ENCODE measurements around the gene HOXD13. TPM values are rescaled to one million over a fixed set of nuclear protein-coding genes. Genes with fewer than 3 reads are reported as not detected.
A peak's percentile ranks its signal among the peaks of the same experiment; 100 is the strongest.

The HOXD13 gene
- total RNA-seq, 2 experiments from 2014 or later, result not detected

GRCh38 chr2:176117162-176117822 lies 24.8 kb downstream of the HOXD13 start:
- TF ChIP-seq EZH2phosphoT487 (IDR thresholded peaks at IDR 0.05; ENCODE audit: borderline replicate concordance, low read depth, low read length) (no peak), CTCF (conservative IDR thresholded peaks at IDR 0.05; ENCODE audit: low read length) (no peak)
- CTCF ChIA-PET (ENCODE audit: unreplicated experiment), result no interaction called here
- H3K27ac ChIP-seq (ENCODE audit: low read depth, low read length, poor library complexity, severe bottlenecking), result no peak overlapping the region

GRCh38 chr2:176117823-176118371 lies 25.4 kb downstream of the HOXD13 start:
- no peak overlapping the region for H3K4me2 ChIP-seq (ENCODE audit: low read length)
- no peak overlapping the region for H3K4me3 ChIP-seq (ENCODE audit: low read depth, low read length, poor library complexity, severe bottlenecking)
- no peaks in the 10 kb centered on the region for H4K20me1 ChIP-seq (ENCODE audit: insufficient read depth, low read length)
- no TSS peak for BruUV-seq (replicated peaks)
- DNase-seq (ENCODE audit: low spot score), result no peak
- no peaks in the 10 kb centered on the region for H3K36me3 ChIP-seq (ENCODE audit: insufficient read depth, low read length)
- CTCF ChIA-PET (ENCODE audit: unreplicated experiment), result no interaction called here
- H3K79me2 ChIP-seq (ENCODE audit: insufficient read depth, low read depth, low read length), result no peaks in the 10 kb centered on the region
- no peaks in the 10 kb centered on the region for H3K9me2 ChIP-seq (ENCODE audit: insufficient read depth, low read length)
- no peak for TF ChIP-seq CTCF (conservative IDR thresholded peaks at IDR 0.05; ENCODE audit: low read length)
- TF ChIP-seq EZH2phosphoT487 (IDR thresholded peaks at IDR 0.05; ENCODE audit: borderline replicate concordance, low read depth, low read length), result no peak
- H3K9me3 ChIP-seq (ENCODE audit: low read length), result no peaks in the 10 kb centered on the region
- intact Hi-C loops (cut with micrococcal nuclease; ENCODE audit: unreplicated experiment), result no loop called here
- H3K4me1 ChIP-seq (ENCODE audit: insufficient read depth, low read length, poor library complexity, severe bottlenecking), result no peaks in the 10 kb centered on the region
- POLR2A ChIA-PET, result no interaction called here
- H2AFZ ChIP-seq (ENCODE audit: low read length), result no peak overlapping the region
- H3K27ac ChIP-seq (ENCODE audit: low read depth, low read length, poor library complexity, severe bottlenecking), result no peak overlapping the region

More at GRCh38 chr2:176117162-176117822, 24.8 kb downstream of the HOXD13 start:
- Histone ChIP-seq H3K4me2 (ENCODE audit: low read length) (no peak overlapping the region), H3K4me1 (ENCODE audit: insufficient read depth, low read length, poor library complexity, severe bottlenecking) (no peaks in the 10 kb centered on the region), H3K9me3 (ENCODE audit: low read length) (no peaks in the 10 kb centered on the region), H3K9me2 (ENCODE audit: insufficient read depth, low read length) (no peaks in the 10 kb centered on the region), H3K4me3 (ENCODE audit: low read depth, low read length, poor library complexity, severe bottlenecking) (no peak overlapping the region), H4K20me1 (ENCODE audit: insufficient read depth, low read length) (no peaks in the 10 kb centered on the region), H3K79me2 (ENCODE audit: insufficient read depth, low read depth, low read length) (no peaks in the 10 kb centered on the region), H3K36me3 (ENCODE audit: insufficient read depth, low read length) (no peaks in the 10 kb centered on the region), H2AFZ (ENCODE audit: low read length) (no peak overlapping the region)
- POLR2A ChIA-PET, result no interaction called here
- intact Hi-C loops (cut with micrococcal nuclease; ENCODE audit: unreplicated experiment), result no loop called here
- DNase-seq (ENCODE audit: low spot score), result no peak
- BruUV-seq (replicated peaks), result no TSS peak

- peak; percentile 50 for DNase-seq (ENCODE audit: low spot score)
- H3K79me2 ChIP-seq (ENCODE audit: insufficient read depth, low read depth, low read length), result no peaks in the 10 kb centered on the region
- no TSS peak for BruUV-seq (replicated peaks)
- no peak overlapping the region for H2AFZ ChIP-seq (ENCODE audit: low read length)
- peak; percentile 83 for TF ChIP-seq CTCF (conservative IDR thresholded peaks at IDR 0.05; ENCODE audit: low read length)
- TF ChIP-seq EZH2phosphoT487 (IDR thresholded peaks at IDR 0.05; ENCODE audit: borderline replicate concordance, low read depth, low read length), result no peak
- no peaks in the 10 kb centered on the region for H3K4me1 ChIP-seq (ENCODE audit: insufficient read depth, low read length, poor library complexity, severe bottlenecking)
- POLR2A ChIA-PET, result no interaction called here
- no peaks in the 10 kb centered on the region for H3K36me3 ChIP-seq (ENCODE audit: insufficient read depth, low read length)
- CTCF ChIA-PET (ENCODE audit: unreplicated experiment), result no interaction called here
- H3K9me3 ChIP-seq (ENCODE audit: low read length), result no peaks in the 10 kb centered on the region
- no peaks in the 10 kb centered on the region for H4K20me1 ChIP-seq (ENCODE audit: insufficient read depth, low read length)
- H3K9me2 ChIP-seq (ENCODE audit: insufficient read depth, low read length), result no peaks in the 10 kb centered on the region
- intact Hi-C loops (cut with micrococcal nuclease; ENCODE audit: unreplicated experiment), result no loop called here
- H3K4me2 ChIP-seq (ENCODE audit: low read length), result no peak overlapping the region
- H3K27ac ChIP-seq (ENCODE audit: low read depth, low read length, poor library complexity, severe bottlenecking), result no peak overlapping the region
- H3K4me3 ChIP-seq (ENCODE audit: low read depth, low read length, poor library complexity, severe bottlenecking), result no peak overlapping the region
Observed at GRCh38 chr2:176118601-176119339, 26.2 kb downstream of the HOXD13 start.
